ENCODE measurements around the gene ITGB2. TPM values are rescaled to one million over a fixed set of nuclear protein-coding genes. Genes with fewer than 3 reads are reported as not detected.

The ITGB2 gene
- polyA plus RNA-seq, 4 donors: 4.5 to 17.1 (median 15.9) TPM

Other genes with a start within 250 kb of the ITGB2 start
- under 1 TPM in 1 of 4 donors, not detected in 3; 0.09 TPM for gene KRTAP12-1, start 238.7 kb downstream of the ITGB2 start, polyA plus RNA-seq
- not detected for gene KRTAP10-12, start 223.7 kb downstream of the ITGB2 start, polyA plus RNA-seq
- gene TSPEAR, start 209.3 kb downstream of the ITGB2 start, polyA plus RNA-seq: under 1 TPM in 3 of 4 donors, not detected in 1; 0.09 to 0.53 (median 0.27) TPM
- 10 to 100 TPM; 30.0 to 75.4 (median 38.7) TPM for gene UBE2G2, start 119.1 kb downstream of the ITGB2 start, polyA plus RNA-seq
- 100 to 1,000 TPM in 1 of 4 donors, 10 to 100 TPM in 3; 70.8 to 105 (median 77.3) TPM for gene SUMO3, start 102.8 kb downstream of the ITGB2 start, polyA plus RNA-seq
- 100 to 1,000 TPM; 116 to 330 (median 128) TPM for gene PTTG1IP, start 47.2 kb downstream of the ITGB2 start, polyA plus RNA-seq
- gene SLX9, start 19.1 kb upstream of the ITGB2 start, polyA plus RNA-seq: 10 to 100 TPM; 10.7 to 31.5 (median 24.7) TPM
- 1 to 10 TPM; 1.1 to 8.3 (median 3.8) TPM for gene ADARB1, start 153.7 kb upstream of the ITGB2 start, polyA plus RNA-seq

Data from small intestine (tissue), 4 donors.